IMR-90 (cell line): Measurements from ENCODE around the gene ZNHIT6.

Experiments used
- BHLHE40 ChIP-seq: fragments of 150-350 bp; IDR thresholded peaks from 2 replicates; pipeline ENCODE4 v1.6.1; 2016; ENCODE audit warnings: mild to moderate bottlenecking, low read depth, low read length
- FOS ChIP-seq: fragments of 150-350 bp; IDR thresholded peaks from 2 replicates; pipeline ENCODE4 v1.6.1; 2016; ENCODE audit warnings: low read depth, low read length
- MAFK ChIP-seq: IDR thresholded peaks from 2 replicates; pipeline ENCODE4 v1.6.1; 2012; ENCODE audit warnings: low read depth, low read length, improper control_type of control experiment
- MAZ ChIP-seq: IDR thresholded peaks from 2 replicates; pipeline ENCODE4 v1.6.1; 2012; ENCODE audit warnings: low read depth, mild to moderate bottlenecking, low read length, improper control_type of control experiment, moderate library complexity, borderline replicate concordance
- MXI1 ChIP-seq: IDR thresholded peaks from 2 replicates; pipeline ENCODE4 v1.6.1; 2012; ENCODE audit warnings: low read depth, mild to moderate bottlenecking, low read length, moderate library complexity, borderline replicate concordance
- NFE2L2 ChIP-seq: fragments of 150-350 bp; IDR thresholded peaks from 2 replicates; pipeline ENCODE4 v1.6.1; 2016; ENCODE audit warnings: low read depth, mild to moderate bottlenecking, low read length
- POLR2A ChIP-seq: IDR thresholded peaks from 2 replicates; pipeline ENCODE4 v1.6.1; 2012; ENCODE audit warnings: mild to moderate bottlenecking, low read depth, low read length
- RCOR1 ChIP-seq: IDR thresholded peaks from 2 replicates; pipeline ENCODE4 v1.6.1; 2012; ENCODE audit warnings: mild to moderate bottlenecking, low read length, improper control_type of control experiment; ENCODE audit not compliant: insufficient replicate concordance
- RFX5 ChIP-seq: IDR thresholded peaks from 2 replicates; pipeline ENCODE4 v1.8.0; 2012; ENCODE audit warnings: low read depth, mild to moderate bottlenecking, low read length, moderate library complexity
- TF ChIP-seq, protein P1 (sequence below): conservative IDR thresholded peaks from 2 replicates; pipeline ENCODE4 v1.5.1; 2012; ENCODE audit warnings: mild to moderate bottlenecking, low read depth, low read length, improper control_type of control experiment
- TF ChIP-seq, protein P2 (sequence below): fragments of 150-350 bp; IDR thresholded peaks from 2 replicates; pipeline ENCODE4 v1.6.1; 2017; ENCODE audit warnings: mild to moderate bottlenecking, antibody characterized with exemption, low read length, low read depth

DNA sequence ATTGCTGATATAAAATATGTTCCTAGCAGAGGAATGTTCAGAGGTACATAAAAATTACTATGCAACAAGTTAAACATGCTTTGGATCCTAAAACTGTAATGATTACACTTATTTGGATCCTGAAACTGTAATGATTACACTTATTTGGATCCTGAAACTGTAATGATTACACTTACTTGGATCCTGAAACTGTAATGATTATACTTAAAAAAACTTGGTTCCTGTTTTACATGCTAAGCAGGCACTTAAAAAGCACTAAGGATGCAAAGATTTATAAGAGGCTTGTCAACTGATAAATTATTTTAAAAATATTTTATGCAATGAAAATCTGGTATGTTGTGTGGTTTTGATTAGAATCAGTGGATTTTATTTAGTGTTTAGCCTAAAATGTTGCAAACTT, 47.7 kb downstream of the ZNHIT6 start:
- TF ChIP-seq NFE2L2: no peak
- TF ChIP-seq RFX5: no peak
- no peak for TF ChIP-seq BHLHE40
- TF ChIP-seq POLR2A: no peak
- TF ChIP-seq, protein P1, sequence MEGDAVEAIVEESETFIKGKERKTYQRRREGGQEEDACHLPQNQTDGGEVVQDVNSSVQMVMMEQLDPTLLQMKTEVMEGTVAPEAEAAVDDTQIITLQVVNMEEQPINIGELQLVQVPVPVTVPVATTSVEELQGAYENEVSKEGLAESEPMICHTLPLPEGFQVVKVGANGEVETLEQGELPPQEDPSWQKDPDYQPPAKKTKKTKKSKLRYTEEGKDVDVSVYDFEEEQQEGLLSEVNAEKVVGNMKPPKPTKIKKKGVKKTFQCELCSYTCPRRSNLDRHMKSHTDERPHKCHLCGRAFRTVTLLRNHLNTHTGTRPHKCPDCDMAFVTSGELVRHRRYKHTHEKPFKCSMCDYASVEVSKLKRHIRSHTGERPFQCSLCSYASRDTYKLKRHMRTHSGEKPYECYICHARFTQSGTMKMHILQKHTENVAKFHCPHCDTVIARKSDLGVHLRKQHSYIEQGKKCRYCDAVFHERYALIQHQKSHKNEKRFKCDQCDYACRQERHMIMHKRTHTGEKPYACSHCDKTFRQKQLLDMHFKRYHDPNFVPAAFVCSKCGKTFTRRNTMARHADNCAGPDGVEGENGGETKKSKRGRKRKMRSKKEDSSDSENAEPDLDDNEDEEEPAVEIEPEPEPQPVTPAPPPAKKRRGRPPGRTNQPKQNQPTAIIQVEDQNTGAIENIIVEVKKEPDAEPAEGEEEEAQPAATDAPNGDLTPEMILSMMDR: no peak
- TF ChIP-seq FOS: no peak
- TF ChIP-seq RCOR1: no peak
- TF ChIP-seq MAZ: no peak
- TF ChIP-seq MAFK: no peak
- no peak for TF ChIP-seq MXI1
- TF ChIP-seq, protein P2, sequence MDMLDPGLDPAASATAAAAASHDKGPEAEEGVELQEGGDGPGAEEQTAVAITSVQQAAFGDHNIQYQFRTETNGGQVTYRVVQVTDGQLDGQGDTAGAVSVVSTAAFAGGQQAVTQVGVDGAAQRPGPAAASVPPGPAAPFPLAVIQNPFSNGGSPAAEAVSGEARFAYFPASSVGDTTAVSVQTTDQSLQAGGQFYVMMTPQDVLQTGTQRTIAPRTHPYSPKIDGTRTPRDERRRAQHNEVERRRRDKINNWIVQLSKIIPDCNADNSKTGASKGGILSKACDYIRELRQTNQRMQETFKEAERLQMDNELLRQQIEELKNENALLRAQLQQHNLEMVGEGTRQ: no peak
